GM19035 (cell line): ENCODE measurements around the gene HAX1.
A peak's percentile ranks its signal among the peaks of the same experiment; 100 is the strongest.

Experiments
- ATAC-seq: cut with Tn5 transposase; IDR thresholded peaks from one replicate; pipeline ENCODE4 v1.9.1; 2021; ENCODE audit not compliant: unreplicated experiment

Gene HAX1

DNA sequence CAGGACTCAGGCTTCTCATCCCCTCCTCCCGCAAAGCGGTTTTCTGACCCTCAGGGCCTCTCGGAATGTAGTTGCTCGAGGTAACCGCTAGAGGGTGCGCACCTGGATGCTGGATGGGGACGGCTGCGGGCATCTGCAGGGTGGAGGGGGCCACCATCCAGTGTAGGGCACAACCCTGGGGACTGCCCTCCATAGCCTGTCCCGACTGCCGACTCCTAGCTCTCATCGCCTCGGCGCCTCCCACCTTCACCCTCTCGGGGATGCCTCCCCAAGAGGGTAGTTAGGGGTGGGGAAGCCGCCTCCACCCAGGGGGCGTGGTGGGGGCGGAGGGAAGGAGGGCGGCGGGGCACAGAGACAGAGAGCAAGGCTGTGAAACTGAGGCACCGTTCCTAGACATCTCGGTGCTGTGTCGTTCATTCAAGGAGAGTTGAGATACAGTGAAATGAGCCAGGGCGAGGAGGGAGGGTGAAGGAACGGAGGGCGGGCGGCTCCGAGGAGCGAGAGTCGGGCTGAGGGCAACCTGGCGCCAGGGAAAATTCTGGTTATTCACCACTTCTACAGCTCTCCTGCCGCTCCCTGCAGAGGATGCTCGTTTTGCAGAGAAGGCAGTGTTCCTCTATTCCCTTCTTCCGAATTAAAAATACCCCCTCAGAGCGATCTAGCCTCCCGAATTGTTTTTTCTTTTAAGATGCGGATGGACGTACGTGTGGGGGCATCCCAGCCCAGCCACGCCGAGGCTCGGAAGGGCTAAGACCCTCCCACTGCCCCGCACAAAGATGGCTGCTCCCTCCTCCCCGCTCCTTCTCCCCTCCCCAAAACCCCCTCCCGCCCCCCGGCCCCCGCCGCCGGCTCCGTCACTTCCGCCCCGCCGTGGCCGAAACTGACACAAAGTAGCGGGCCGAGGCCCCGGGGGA is 52.5 kb downstream of the HAX1 start, which contains the start of gene ATP8B2:
Gene ATP8B2, plus strand, starts transcription at position 857 of the 914 bp plus-strand sequence. CDS start 2,617 bp downstream, outside the sequence.
- peak; percentile 52 for ATAC-seq
